HG02798 (cell line): ENCODE measurements around the gene QSER1.

Source experiments
- ATAC-seq: cut with Tn5 transposase; IDR thresholded peaks from one replicate; pipeline ENCODE4 v1.9.1; 2021; ENCODE audit warnings: mild to moderate bottlenecking; ENCODE audit not compliant: unreplicated experiment, poor library complexity

QSER1 gene

DNA sequence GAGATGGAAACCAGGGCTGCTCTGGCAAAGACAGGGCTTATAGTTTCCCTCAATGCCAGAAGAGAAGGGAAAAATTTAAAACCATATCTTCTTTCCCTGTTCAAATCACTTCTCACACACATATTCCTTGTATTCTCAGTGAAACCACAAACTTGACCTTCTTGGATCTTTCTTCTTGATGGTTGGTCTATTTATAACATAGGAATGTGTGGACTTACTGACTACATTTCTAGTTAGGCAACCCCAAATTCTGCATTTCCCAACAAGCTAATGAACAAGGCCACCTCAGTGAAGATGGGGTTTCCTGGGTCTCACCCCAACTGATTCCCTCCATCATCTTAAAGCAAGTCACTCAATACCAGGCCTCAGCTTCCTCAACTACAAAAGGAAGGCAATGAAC is 3.8 kb upstream of the QSER1 start:
- ATAC-seq = no peak

DNA sequence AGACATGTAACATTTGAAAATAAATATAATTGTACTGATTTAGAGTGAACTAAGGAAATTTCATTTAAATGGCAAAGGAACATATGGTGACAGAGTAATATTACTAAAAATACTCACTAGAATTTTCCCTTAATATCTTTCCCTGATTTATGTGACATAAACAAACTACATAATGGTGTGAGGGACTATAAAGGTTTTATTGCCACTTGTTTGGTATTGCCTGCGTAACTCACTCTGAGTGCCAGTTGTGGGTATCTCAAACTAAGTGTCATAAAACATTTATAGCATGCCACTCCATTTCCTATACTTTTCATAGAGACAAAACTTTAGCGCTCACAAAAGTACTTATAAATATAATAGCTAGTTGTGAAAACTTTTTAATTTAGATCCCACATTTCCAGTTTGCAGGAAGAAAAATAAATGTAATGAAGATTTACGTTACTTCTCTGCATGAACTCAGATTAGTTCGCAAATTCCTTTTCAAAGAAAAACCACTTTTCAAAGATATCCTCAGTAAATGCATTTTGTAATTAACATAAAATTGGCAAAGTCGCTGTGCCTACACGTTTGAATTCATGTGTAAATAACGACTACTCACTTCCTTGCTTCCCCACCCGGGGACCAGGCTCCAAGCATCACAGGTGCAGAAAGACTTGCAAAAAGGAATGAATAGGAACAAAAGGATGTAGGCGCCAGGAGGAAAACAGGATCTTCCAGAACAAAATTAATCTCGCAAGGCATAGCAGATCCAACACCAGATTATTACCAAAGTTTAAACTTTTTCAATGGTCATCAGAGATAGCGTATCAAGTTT is 1.6 kb upstream of the QSER1 start:
- ATAC-seq = no peak

DNA sequence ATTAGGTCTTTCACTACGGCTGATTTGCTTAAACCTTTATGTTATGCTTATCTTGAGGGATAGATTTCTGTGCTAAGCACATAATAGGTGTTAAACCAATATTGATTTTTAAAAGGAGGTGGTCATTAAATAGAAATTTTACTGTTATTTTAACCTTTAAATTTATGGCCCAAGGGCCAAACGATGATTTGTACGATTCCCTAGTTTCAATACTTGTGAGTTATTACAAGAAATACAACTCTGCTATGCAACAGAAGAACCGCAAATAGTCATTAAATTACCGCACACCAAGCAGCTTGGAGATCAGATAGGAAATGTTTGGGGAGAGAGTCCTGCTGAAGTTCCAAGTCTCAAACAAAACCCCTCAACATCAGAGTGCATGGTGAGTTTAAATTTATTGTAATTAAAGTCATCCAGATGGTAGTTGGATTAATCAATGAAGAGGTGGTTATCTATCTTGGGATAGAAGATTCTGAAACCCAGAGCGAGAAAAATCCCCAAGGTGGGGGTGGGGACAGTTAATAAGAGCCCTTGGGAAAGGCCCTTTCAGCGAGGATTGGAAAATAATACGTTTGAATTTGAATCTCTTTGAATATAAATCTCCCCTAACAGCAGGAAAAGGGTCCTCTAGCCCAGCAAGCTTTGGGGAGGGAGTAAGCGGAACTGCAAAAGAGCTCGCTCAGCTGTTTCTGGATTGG is 805 bp upstream of the QSER1 start:
- ATAC-seq = no peak

DNA sequence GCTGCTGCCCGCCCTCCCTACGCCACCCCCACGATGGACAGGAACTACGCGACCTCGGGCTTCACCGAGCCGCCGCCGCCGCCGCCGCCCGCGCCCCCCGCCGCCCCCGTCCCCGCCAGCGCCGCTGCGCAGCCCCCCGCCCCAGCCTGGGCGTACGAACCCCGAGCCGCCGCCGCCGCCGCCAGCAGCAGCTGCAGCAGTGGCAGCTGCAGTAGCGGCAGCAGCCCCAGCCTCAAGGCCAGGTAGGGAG is 407 bp downstream of the QSER1 start:
- ATAC-seq = no peak

DNA sequence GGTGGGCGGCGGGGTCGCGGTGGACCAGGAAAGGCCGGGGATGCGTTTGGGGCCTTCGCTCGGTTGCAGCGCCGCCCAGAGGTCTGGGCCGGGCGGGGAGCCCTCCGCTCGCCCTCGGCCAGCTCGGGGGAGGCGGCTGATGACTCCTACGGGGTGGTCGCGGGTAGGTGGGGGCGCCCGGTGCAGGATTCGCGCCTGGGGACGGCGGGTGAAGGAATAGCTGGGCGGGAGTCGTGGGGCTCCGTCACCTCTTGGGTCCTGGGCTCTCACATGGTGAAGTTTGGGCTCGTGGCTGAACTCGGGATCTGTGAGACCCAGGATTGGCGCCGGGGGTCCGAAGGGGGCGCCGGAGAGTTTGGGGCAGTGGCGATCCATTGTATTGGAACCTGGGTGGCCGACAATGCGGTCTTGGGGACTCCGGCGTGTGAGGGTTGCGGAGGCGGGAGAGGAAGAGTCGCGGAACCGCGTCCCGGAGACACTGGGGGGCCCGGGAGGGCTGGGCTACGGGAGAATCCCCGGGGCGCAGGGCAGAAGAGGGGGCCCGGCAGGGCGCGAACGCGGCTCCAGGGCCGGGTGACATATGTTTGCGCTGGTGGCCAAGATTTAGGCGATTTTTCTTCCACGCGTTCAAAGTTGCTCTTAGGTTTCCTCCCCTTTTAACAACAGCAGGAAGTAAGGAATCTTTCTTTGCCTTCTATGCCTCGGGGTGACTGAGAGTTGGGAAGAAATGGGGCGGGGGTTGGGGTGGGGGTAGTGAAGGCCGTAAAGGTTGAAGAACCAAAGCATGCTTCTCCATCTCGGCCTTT is 935 bp downstream of the QSER1 start:
- peak; percentile 30 for ATAC-seq

DNA sequence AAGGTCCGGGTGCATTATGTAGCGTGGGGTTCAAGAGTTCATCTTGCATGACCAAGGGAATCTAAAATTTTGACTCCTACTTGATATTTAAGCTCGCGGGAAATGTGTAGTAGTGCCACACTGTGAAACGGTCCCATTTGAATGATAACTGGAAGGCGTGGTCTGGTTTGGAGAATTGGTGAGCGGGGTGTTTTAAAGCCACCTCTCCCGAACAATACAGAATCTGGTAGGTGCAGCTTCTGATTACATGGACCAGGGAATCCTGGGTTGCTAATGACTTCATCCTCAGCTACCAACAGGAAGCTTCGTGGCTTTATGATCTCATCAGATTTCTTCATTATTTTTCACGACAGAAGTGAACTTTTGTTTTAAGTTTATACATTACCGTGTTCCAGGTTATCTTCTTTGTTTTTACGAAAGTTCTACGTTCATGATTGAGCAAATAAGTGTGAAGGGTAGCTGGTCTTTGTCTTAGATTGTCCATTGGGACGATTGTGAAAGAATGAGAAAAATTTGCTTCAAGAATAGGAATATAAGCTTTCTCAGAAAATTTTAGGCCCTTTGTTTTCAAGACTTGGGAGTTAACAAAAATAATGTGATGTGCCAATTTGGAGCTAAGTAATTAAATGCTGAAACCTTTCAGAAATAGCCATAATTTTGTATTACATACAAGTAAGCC is 1.7 kb downstream of the QSER1 start:
- no peak for ATAC-seq

DNA sequence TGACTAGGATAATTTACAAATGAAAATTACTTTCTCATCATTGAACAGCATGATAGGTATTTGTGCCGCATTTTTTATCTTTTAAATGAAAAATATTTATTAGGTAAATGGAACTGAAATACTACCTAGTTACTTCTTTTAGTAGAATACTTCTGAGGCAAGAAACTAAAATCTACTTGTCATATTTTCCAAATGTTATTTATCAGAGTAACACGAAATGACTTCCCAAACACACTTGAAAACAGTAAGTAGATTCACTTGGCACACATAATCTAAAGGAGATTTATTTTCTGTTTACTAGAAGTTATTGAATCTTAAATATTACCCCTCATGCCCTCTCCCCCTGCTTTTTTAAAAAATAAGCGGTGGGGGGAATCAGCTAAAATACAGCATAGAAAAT is 2.3 kb downstream of the QSER1 start:
- ATAC-seq = no peak

DNA sequence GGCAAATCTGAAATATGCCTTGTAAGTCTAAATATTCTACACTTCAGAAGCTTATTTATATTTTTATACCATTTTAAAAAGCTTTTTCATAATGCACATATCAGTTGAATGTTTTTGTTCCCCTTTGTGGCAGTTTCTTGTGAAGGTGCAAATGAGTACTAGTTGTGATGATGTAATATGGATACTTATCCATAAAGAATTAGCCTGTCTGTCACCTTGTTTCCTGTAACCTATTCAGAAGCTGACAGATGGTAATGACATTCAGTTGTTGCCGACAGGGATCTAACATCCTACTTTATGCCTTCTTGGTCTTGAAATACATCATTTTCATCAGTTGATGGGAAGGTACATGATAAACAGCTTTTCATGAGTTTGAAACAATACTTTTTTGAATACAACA is 2.9 kb downstream of the QSER1 start:
- no peak for ATAC-seq

DNA sequence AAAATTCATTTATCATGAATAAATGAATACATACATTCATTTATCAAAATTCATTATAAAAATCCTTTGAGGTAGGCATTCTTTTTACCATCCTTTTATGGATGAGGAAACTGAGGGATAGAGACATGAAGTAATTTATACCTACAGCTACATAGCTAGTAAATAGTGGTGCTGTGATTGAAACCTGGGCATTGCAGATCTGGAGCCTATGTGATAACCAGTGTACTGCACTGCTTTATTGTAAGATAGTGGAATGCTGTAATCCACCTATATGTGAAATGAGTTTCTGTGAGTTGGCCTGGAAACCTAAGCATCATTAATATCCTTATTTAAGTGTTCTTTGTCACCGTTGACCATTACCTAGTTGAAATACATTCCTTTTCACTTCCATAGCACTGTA is 4.5 kb downstream of the QSER1 start:
- no peak for ATAC-seq

DNA sequence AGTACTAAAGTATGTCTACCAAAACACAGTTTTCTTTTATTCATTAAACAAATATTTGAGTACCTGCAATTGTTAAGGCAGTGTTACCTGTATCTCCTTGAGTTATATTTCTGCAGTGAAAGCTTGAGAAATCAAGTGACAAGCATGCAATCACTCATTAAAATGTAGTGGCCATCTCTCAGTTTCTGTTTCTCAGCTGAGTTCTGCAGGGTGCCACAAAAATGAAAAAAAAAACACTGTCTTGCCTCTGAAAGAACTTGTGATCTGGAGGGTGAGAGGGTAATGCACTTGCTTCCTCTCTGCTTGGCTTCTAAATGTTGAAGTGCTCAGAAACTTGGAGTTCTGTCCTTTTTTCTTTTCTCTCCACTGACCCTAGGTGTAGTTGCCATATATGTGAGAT is 6.8 kb downstream of the QSER1 start:
- ATAC-seq = peak; percentile 84

DNA sequence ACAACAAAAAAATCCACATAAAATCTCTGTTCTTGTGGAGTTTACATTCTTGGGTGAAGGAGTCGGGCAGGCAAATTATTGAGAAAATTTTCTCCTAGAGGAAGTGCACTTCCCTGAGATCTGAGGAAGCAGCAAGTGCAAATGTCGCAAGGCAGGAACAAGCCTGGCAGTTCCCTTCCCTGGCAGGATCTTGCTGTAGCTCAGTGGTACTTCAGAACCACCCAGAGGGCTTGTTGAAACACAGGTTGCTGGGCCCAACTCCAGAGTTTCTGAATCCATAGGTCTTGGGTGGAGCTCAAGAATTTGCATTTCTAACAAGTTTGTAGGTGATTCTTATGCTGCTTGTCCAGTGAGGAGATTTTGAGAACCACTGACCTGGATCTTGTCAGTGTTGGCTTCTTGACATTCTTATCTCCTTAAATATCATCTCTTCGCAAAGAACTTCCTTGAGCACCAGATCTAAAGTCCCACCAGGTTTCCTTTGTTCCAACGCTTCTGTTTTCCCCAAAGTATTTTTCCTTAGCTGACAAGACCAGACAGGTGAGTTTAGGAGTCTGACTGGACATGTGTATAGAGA is 9.6 kb downstream of the QSER1 start:
- no peak for ATAC-seq

DNA sequence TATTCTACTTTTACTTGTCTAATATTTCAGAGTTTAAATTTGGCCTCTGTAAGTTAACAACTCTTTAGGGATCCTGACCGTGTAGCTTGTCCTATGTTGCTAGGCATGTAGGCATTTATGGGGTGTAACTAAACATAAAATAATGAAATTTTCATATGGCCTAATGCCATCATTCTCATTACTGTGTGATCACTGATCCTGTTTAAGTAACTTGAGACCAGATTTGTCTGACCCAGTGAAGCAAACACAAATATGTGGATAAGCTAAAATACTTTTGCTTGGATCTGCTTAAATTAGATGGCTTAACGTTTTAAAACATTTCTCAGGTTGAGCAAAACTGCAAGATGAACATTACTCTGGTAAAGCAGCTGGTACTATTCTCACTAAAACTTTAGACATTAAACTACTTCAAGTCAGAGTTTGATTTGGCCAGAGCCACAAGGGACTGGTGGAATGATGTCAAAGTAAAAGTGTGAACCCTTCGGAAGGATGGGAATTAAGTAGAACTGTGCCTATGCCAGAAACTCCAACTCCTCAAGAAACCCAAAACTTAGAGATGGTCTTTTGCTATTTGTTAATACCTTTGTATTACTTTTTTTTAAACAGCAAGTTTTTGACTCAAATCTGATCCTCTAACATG is 12.5 kb downstream of the QSER1 start:
- ATAC-seq = no peak

DNA sequence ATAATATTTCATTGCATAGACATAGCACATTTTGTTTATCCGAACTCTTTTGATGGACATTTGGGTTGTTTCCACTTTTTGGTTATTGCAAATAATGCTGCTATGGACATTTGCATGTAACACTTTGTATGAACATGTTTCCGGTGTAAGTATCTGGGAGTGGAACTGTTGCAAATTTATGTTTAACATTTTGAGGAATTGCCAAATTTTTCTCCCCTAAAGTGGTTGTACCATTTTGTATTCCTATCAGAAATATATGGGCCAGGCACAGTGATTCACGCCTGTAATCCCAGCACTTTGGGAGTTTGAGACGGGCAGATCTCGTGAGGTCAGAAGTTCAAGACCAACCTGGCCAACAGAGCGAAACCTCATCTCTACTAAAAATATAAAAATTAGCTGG is 16.0 kb downstream of the QSER1 start:
- ATAC-seq = no peak

DNA sequence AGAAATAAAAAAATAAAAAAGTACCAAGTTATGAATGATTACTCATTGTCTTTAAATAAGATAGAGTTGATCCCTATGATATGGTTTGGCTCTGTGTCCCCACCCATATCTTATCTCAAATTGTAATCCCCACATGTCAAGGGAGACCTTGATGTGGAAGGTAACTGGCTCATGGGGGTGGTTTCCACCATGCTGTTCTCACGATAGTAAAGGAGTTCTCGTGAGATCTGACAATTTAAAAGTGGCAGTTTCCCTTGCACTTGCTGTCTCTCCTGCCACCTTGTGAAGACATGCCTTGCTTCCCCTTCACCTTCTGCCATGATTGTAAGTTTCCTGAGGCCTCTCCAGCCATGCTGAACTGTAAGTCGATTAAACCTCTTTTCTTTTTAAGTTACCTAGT is 18.8 kb downstream of the QSER1 start:
- ATAC-seq = no peak

DNA sequence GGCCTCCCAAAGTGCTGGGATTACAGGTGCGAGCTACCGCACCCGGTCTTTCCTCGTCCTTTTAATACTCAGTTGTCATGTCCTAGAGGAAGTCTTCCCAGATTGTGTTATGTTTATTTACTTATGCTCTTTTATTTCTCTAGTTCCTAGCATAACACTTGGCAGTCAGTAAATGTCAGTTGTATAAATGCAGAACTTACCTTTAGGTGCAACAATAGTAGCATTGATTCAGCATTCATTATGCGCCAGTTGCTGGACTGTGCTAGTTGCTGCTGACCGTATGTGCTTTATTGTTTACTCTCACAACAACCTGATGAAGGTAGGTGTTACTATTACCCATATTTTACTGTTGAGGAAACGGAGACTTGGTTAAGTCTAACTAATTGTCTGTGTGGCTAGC is 20.8 kb downstream of the QSER1 start:
- ATAC-seq = no peak

DNA sequence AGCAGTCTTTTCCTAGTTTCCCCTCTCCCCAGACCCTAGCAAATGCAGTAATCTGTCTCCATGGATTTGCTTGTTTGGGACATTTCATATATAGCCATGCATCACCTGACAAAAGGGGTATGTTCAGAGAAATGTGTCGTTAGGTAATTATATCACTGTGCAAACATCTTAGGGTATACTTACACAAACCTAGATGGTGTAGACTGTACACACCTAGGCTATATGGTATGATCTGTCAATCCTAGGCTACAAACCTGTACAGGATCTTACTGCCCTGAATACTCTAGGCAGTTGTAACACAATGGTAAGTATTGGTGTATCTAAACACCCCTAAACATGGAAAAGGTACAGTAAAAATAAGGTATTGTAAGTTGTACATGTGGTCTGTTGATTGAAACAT is 23.8 kb downstream of the QSER1 start:
- ATAC-seq = no peak

DNA sequence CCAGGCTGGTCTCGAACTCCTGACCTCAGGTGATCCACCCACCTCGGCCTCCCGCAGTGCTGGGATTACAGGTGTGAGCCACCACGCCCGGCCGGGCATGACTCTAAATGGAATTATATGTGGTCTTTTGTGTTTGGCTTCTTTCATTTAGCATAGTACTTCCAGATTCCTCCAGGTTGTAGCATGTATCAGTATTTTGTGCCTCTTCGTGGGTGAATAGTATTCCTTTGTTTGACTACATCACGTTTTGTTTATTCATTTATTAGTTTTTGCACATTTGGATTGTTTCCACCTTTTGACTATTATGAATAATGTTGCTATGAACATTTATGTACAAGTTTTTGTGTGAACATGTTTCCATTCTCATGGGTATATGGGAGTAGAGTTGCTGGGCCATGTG is 24.4 kb downstream of the QSER1 start:
- ATAC-seq = no peak

DNA sequence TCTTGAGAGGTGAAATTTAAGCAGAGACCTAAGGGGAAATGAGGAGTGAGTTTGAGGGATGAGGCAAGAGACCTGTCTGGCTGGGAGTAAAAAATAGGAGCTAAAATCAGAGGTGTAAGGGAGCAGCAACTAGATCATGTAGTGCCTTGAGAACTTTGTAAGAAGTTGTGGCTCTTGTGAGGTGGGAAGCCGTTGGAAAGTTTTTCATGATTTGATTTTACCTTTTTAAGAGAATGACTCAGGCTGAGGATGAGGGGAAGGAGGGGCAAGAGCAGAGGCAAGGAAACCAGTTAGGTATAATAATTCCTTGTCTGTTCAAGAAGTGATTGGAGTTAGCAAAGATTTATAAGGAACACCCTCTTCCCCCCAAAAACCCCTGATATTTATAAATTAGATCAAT is 25.8 kb downstream of the QSER1 start:
- ATAC-seq = no peak

DNA sequence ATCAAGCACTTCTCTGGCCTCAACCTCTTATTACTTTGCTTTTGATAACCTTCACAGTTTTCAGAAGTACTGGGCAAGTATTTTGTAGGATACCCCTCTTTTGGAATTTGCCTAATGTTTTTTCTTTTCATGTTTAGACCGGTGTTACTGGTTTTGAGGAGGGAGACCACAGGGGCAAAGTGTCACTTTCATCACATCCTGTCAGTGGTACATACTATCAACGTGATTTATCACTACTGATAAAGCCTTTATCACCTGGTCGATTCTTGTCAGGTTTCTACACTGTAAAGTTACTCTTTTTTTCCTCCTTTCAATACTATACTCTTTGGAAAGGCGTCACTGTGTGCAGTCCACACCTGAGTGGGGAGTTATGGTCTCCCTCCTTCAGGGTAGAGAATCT is 26.7 kb downstream of the QSER1 start:
- no peak for ATAC-seq

DNA sequence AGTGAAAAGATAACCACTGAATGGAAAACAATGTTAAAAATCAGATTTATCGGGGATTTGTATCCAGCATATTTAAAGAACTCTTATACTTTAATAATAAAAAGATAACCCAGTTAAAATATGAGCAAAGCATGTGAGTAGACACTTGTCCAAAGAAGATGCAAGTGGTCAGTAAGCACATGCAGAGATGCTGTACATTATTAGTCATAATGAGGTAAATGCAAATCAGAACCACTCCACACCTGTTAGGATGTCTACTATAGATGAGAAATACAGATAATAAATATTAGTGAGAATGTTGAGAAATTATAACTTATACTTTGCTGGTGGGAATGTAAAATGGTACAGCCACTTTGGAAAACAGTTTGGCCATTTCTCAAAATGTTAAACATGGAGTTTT is 28.0 kb downstream of the QSER1 start:
- ATAC-seq = peak; percentile 37
